HG03469 (cell line): ENCODE results near the gene COX7A2L.
"Not testable (repeated sequence)": the region's sequence is repeated elsewhere in the genome, so short reads cannot be mapped to it uniquely, and the experiment has no call there.

Experiments
- ATAC-seq: cut with Tn5 transposase; IDR thresholded peaks from one replicate; pipeline ENCODE4 v1.9.1; 2021; ENCODE audit warnings: mild to moderate bottlenecking, moderate library complexity, moderate number of reproducible peaks; ENCODE audit not compliant: unreplicated experiment

Gene COX7A2L

DNA sequence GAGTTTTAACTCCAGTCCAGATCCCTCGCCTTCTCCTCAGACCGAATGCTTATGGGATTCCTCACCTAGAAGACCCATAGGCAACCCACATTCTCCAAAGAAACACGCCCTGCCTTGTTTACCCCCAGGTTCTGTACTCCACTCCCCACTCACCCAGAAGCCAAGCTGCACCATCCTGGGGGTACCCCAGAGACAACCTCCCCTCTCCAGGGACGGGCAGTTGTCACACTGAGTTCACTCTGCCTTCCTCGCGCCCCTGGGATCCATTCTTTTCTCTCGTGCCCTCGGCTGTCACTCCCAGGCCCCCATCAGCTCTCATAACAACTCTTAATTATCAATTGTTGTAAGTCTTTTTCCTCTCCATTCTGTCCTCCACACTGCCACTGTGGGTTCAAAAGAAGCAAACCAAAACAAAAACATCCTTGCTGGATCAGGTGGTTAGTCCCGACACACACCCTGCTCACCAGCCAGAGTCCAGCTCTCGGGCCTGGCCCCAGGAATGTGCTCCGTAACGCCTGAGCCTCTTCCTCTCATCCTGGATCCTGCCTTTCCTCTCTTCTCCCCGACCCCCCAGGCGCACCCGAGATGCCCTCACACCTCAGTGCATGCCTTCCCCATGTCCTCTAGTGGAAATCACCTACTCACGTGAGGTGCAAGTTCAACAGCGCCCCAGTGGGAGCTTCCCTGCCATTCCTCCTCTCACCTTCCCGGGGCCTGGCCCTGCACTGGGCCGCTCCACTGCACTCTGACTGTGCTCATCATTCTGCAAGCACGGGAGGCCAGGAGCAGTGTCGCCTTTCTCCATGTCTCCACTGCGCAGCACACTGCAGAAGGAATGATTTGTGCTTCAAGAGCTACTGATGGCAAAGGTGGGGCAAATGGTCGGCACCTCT is 20.7 kb downstream of the COX7A2L start:
- no peak for ATAC-seq

DNA sequence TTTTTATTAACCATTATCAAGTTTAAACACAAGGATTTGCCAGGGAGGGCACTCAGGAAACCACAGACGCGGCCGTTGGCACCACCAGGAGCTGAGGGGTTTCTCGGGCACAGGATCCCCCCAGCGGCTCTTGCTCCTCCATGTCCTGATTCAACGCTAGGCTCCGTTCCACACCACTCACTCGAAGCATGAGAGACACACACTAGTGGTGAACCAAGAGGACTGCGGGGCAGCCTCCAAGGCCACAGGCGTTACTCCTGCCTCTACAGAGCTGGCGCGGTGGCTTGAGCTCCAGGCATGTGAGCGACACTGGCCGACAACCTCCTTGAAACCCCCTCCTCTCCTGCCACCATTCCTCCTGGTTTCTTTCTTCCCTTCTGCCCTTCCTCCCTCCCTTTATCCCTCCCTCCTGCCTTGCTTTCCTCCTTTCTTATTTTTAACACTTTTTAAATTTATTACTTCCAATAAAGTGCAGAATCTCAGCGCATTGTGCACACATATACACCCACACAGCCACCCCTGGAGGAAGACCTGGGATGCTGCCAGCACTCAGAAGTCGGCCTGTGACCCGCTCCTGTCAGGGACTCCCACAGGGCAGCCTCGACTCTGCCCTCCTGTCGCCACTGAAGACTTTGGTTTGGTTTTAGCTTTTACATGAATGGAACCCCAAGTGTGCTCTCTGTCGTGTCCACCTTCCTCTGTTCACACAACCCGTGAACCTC is 21.7 kb downstream of the COX7A2L start:
- no peak for ATAC-seq

GRCh38 chr2:42338567-42339190 is 22.3 kb downstream of the COX7A2L start:
- no peak for ATAC-seq

DNA sequence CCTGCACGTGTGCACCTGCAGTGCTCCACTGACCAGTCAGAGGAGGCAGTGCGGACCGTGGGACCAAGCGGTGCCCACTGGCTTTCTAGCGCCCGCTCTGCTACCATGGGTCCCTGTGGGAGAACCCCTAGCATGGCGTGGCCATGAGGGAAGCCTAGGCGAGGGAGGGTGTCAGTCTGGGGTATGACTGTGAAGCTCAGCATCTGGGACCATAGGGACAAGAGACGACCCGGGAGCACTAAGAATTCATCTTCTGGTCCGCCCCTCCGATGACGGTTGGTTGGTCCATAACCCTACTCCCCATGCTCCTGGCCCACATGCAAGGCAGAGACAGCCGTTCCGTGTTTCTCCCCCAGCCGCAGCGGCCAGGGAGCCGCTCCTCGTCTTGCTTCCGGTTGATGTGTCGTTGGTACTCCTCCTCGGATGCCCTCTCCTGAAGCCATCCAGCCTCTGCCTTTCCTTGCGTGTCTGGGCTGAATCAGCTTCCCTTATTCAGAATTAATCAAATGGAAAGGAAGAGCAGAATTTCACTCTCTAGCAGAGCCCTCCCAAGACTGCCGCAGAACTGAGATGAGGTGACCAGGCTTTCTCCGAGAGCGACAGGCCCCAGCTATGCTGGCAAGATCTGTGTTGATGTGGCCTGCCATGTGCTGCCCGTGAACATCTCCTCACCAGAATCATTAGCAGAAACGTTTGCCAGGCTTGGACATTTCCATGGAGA is 23.0 kb downstream of the COX7A2L start:
- ATAC-seq: no peak

DNA sequence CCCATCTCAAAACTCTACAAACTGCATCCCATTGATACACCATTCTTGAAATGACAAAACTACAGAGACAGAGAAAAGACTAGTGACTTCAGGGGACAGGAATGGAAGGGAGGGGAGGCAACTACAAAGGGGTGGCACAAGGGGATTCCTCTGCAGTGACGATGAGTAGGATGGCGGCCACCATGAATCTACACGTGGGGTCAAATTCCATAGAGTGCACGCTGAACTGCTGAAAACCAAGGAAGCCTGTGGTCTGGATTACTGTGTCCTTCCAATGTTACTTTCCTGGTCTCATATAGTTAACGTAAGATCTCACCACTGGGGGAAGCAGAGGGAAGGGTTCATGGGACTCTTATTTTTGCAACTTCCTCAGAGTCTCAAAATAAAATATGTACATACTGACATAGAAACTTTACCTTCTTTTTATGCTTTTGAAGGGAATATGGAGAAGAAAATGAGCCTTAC is 23.6 kb downstream of the COX7A2L start:
- ATAC-seq: no peak

GRCh38 chr2:42336361-42336965 is 24.6 kb downstream of the COX7A2L start:
- no peak for ATAC-seq

DNA sequence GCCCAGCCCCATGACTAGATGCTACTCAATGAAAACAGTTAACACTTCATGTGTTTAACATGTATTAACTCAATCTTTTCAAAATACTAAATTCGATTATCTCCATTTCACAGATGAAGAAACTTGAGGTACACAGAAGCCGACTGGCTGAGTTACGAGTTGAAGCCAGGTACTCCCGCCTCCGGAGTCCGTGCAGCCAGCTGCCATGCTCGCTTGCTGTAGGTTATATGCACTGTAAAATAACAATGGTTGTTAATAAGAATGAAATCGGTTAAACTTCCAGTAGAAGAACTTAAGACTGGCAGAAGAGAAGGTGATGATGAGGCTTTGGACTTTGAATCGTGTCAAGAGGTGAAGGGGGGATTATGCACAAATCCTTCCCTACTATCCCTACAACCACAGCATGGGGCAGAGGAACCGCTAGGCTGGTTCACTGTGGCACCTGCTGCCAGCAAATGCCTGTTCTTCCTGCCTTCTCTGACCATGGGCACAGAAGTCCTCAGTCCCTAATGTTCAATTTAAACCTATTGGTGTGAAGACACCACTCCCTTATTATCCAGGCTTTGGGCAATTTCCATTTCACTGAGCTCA is 25.4 kb downstream of the COX7A2L start:
- ATAC-seq: no peak

- ATAC-seq: not testable (repeated sequence)
Observed at GRCh38 chr2:42334865-42335264, 26.2 kb downstream of the COX7A2L start.

GRCh38 chr2:42334220-42334619 is 26.8 kb downstream of the COX7A2L start:
- no peak for ATAC-seq

DNA sequence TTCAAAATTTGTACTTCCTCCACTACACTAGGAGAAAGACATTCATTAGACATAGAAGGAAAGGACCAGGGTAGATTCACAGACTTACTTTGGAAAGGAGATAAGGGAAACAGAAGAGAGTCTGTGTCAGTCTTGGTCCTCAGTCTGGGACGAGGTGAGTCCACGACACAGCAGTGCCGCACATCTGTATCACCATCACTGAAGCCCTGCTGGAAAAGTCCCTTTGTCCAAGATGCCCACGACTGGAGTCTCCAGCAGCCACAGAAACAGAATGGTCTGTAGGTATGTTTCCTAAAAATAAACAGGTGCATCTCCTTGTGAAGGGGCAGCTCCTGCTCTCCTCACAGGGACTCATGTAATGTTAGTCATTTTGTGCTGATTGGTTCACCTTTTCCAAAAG is 27.4 kb downstream of the COX7A2L start:
- no peak for ATAC-seq

DNA sequence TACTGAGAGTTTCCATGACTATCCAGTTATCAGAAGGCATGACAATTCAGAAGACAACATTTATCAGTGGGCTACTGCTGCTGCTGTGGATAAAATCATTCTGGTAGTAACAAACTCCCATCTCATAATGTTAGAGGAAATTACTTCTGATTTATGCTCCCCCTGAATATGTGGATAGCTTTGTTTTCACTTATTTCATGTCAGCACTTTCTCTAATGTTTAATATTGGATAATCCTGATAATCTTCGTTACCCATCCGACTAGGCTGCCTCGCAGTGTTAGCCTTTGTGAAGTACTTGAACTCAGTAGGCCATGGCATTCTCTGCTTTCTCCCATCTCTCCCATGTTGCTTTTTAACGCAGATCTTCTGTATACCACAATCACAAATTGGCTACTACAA is 28.4 kb downstream of the COX7A2L start:
- no peak for ATAC-seq

GRCh38 chr2:42331569-42332284 is 29.3 kb downstream of the COX7A2L start:
- no peak for ATAC-seq

DNA sequence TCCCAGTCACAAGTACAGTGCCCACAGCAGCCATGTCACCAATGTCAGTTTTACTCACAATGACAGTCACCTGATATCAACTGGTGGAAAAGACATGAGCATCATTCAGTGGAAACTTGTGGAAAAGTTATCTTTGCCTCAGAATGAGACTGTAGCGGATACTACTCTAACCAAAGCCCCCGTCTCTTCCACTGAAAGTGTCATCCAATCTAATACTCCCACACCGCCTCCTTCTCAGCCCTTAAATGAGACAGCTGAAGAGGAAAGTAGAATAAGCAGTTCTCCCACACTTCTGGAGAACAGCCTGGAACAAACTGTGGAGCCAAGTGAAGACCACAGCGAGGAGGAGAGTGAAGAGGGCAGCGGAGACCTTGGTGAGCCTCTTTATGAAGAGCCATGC is 31.3 kb downstream of the COX7A2L start:
- no peak for ATAC-seq

GRCh38 chr2:42328923-42329322 is 32.1 kb downstream of the COX7A2L start:
- no peak for ATAC-seq

GRCh38 chr2:42328148-42328833 is 32.7 kb downstream of the COX7A2L start:
- ATAC-seq: no peak

DNA sequence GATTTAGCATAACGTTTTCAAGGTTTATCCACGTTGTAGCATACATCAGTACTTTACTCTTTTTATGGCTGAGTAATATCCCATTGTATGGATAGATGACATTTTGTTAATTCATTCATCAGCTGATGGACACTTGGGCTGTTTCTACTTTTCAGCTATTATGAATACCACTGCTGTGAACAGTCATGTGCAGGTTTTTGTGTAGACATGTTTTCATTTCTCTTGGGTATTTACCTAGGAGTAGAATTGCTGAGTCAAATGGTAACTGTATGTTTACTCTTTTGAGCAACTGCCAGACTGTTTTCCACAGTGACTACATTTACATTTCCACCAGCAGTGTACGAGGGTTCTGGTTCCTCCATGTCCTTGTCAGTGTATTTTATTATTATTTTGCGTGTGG is 33.9 kb downstream of the COX7A2L start:
- no peak for ATAC-seq

GRCh38 chr2:42325609-42326008 is 35.4 kb downstream of the COX7A2L start:
- no peak for ATAC-seq

DNA sequence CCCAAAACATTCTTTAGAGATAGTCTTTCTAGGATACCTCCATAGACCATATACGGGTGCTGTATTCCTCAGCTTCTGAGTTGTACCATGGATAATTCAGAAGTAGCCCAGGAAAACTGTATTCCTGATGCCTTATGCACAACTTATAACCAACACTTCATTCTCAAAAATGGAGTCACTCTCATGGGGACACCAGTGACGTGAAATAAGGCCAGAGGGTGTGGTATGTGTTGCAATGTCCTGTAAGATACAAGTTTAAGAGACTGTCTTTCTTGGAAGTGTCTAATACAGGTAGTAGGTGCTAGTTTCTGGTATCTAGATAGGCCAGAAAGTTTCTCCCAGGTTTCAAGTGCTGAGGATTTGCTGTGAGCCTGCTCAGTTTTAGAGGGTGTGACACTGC is 36.1 kb downstream of the COX7A2L start:
- ATAC-seq: no peak

- no peak for ATAC-seq
Observed at GRCh38 chr2:42324244-42324643, 36.8 kb downstream of the COX7A2L start.
